Progenitor cell of endocrine pancreas (in vitro differentiated cells): Measurements from ENCODE around the gene GCLM. TPM values are rescaled to one million over a fixed set of nuclear protein-coding genes. Genes with fewer than 3 reads are reported as not detected.
A peak's percentile ranks its signal among the peaks of the same experiment; 100 is the strongest.

ENCODE experiments used
- DNase-seq: peaks from one replicate; pipeline ENCODE4 v3.0.0; 2021; ENCODE audit warnings: low spot score; ENCODE audit not compliant: unreplicated experiment
- H3K27ac Mint-ChIP-seq: 2 replicates; pipeline ENCODE4 v1.8.0; 2021; ENCODE audit warnings: mild to moderate bottlenecking, moderate library complexity, mixed read lengths
- H3K27me3 Mint-ChIP-seq: 2 replicates; pipeline ENCODE4 v1.8.0; 2021; ENCODE audit warnings: mixed read lengths
- H3K36me3 Mint-ChIP-seq: 2 replicates; pipeline ENCODE4 v1.8.0; 2022; ENCODE audit warnings: mixed read lengths; ENCODE audit not compliant: insufficient read depth
- H3K4me1 Mint-ChIP-seq: 2 replicates; pipeline ENCODE4 v1.8.0; 2021; ENCODE audit warnings: low read depth, mixed read lengths
- H3K4me3 Mint-ChIP-seq: 2 replicates; pipeline ENCODE4 v1.8.0; 2021; ENCODE audit warnings: low read depth, mild to moderate bottlenecking, moderate library complexity, mixed read lengths
- H3K9me3 Mint-ChIP-seq: 2 replicates; pipeline ENCODE4 v1.8.0; 2021; ENCODE audit warnings: low read depth, mixed read lengths
- CTCF ChIP-seq: fragments of 200-600 bp; sonication (generic); IDR thresholded peaks from one replicate; pipeline ENCODE4 v1.5.0; 2021; ENCODE audit warnings: antibody characterized with exemption, mild to moderate bottlenecking; ENCODE audit not compliant: unreplicated experiment
- total RNA-seq: library from RNA; stranded (reverse); gene quantifications from 2 replicates; pipeline ENCODE4 v1.2.1, GENCODE V29; 2021

Gene GCLM
- total RNA-seq, 1 donor from 2014 or later = 16.2 TPM

GRCh38 chr1:93845538-93846205 is 63.6 kb downstream of the GCLM start:
- TF ChIP-seq CTCF = no peak
- Mint-ChIP-seq H3K27ac (peak overlapping the region; percentile 97), H3K9me3 (peaks cover 6% of the 10 kb centered on the region), H3K36me3 (peaks cover 1% of the 10 kb centered on the region), H3K4me3 (peak overlapping the region; percentile 97), H3K27me3 (no peaks in the 10 kb centered on the region), H3K4me1 (peaks cover 7% of the 10 kb centered on the region)
- DNase-seq = no peak

- peak overlapping the region; percentile 5 for H3K4me3 Mint-ChIP-seq
- no peaks in the 10 kb centered on the region for H3K27me3 Mint-ChIP-seq
- no peaks in the 10 kb centered on the region for H3K9me3 Mint-ChIP-seq
- peaks cover 7% of the 10 kb centered on the region for H3K4me1 Mint-ChIP-seq
- peak overlapping the region; percentile 10 for H3K27ac Mint-ChIP-seq
- no peak for DNase-seq
- H3K36me3 Mint-ChIP-seq = peaks cover 1% of the 10 kb centered on the region
- peak; percentile 72 for TF ChIP-seq CTCF
These were observed 64.8 kb downstream of the GCLM start for GRCh38 chr1:93844262-93845045.

- H3K4me1 Mint-ChIP-seq = peaks cover 7% of the 10 kb centered on the region
- no peak overlapping the region for H3K27ac Mint-ChIP-seq
- no peak for DNase-seq
- H3K9me3 Mint-ChIP-seq = no peaks in the 10 kb centered on the region
- H3K36me3 Mint-ChIP-seq = peaks cover 1% of the 10 kb centered on the region
- no peaks in the 10 kb centered on the region for H3K27me3 Mint-ChIP-seq
- no peak overlapping the region for H3K4me3 Mint-ChIP-seq
- TF ChIP-seq CTCF = no peak
These were observed 66.3 kb downstream of the GCLM start for GRCh38 chr1:93842750-93843500.

GRCh38 chr1:93841771-93842170 is 67.5 kb downstream of the GCLM start:
- Mint-ChIP-seq H3K27me3 (no peaks in the 10 kb centered on the region), H3K4me1 (peaks cover 7% of the 10 kb centered on the region), H3K27ac (no peak overlapping the region), H3K4me3 (no peak overlapping the region), H3K36me3 (no peaks in the 10 kb centered on the region), H3K9me3 (no peaks in the 10 kb centered on the region)
- no peak for TF ChIP-seq CTCF
- DNase-seq = no peak

- no peak overlapping the region for H3K27ac Mint-ChIP-seq
- no peaks in the 10 kb centered on the region for H3K36me3 Mint-ChIP-seq
- no peak overlapping the region for H3K4me3 Mint-ChIP-seq
- TF ChIP-seq CTCF = no peak
- H3K4me1 Mint-ChIP-seq = peaks cover 7% of the 10 kb centered on the region
- H3K27me3 Mint-ChIP-seq = no peaks in the 10 kb centered on the region
- no peaks in the 10 kb centered on the region for H3K9me3 Mint-ChIP-seq
- DNase-seq = no peak
These were observed 68.2 kb downstream of the GCLM start for GRCh38 chr1:93840956-93841482.
